Sigmoid colon (tissue), 7 donors: ENCODE measurements around the gene PRKACB. TPM values are rescaled to one million over a fixed set of nuclear protein-coding genes. Genes with fewer than 3 reads are reported as not detected.

Experiments
- DNase-seq: peaks from one replicate; pipeline ENCODE4 v3.0.0-alpha.2; 2019
- H3K27ac ChIP-seq, 4 donors: fragments of 200-600 bp; sonication (generic); one replicate each; pipeline ENCODE4 v1.5.1; 2016 to 2019; ENCODE audit warnings: mild to moderate bottlenecking in 1 of 4
- H3K27me3 ChIP-seq, 3 donors: fragments of 200-600 bp; sonication (generic); one replicate each; pipeline ENCODE4 v1.5.1; 2019; ENCODE audit warnings: mild to moderate bottlenecking in 1 of 3
- H3K36me3 ChIP-seq, 4 donors: fragments of 200-600 bp; sonication (generic); one replicate each; pipeline ENCODE4 v1.5.1; 2016 to 2019
- H3K4me1 ChIP-seq, 4 donors: fragments of 200-600 bp; sonication (generic); one replicate each; pipeline ENCODE4 v1.5.1; 2017 to 2019
- H3K4me3 ChIP-seq, 4 donors: fragments of 200-600 bp; sonication (generic); one replicate each; pipeline ENCODE4 v1.5.1; 2017 to 2019; ENCODE audit warnings: mild to moderate bottlenecking in 2 of 4, moderate library complexity in 1 of 4
- H3K9me3 ChIP-seq, 4 donors: fragments of 200-600 bp in 3 of 4; sonication (generic) in 3 of 4; one replicate each; pipeline versions ENCODE4 v1.5.1 to v1.6.1; 2013 to 2019
- EP300 ChIP-seq, 4 donors: sonication (generic); formaldehyde crosslinking; IDR thresholded peaks; one replicate each; pipeline ENCODE4 v1.6.1; 2017; ENCODE audit warnings: antibody characterized with exemption in 4 of 4
- POLR2A ChIP-seq, 2 donors: fragments of 450-650 bp; IDR thresholded peaks; one replicate each; pipeline ENCODE4 v1.6.1; 2016; ENCODE audit warnings: antibody characterized with exemption in 2 of 2, mild to moderate bottlenecking in 2 of 2, moderate library complexity in 2 of 2
- POLR2AphosphoS5 ChIP-seq, 4 donors: sonication (generic); formaldehyde crosslinking; IDR thresholded peaks; one replicate each; pipeline ENCODE4 v1.6.1; 2017; ENCODE audit warnings: antibody characterized with exemption in 4 of 4
- WGBS, 2 donors: extraction: QIAGEN DNeasy Blood & Tissue Kit; methylation state at CpG; one replicate each; pipeline ENCODE4 v1.1.7; 2013; 5-methylcytosine and 5-hydroxymethylcytosine counted together
- intact Hi-C: fragments of 100-400 bp; cut with DNase I; formaldehyde crosslinking; loops from one replicate; pipeline ENCODE4 v1.15.1; 2023
- polyA plus RNA-seq, 3 donors: library from polyadenylated mRNA; stranded (reverse); fragments of 200-250 nt; gene quantifications; one replicate each; pipeline ENCODE4 v1.2.3, GENCODE V29; 2013
- total RNA-seq, 4 donors: library from RNA; depleted of rRNA; stranded (reverse); fragments of >200 nt; gene quantifications; one replicate each; pipeline ENCODE4 v1.1.0, GENCODE V29; 2016
- TF ChIP-seq, protein P1 (sequence below), 4 experiments: fragments of 450-650 bp in 3 of 4; fragments of 200-600 bp in 1 of 4; IDR thresholded peaks; one replicate each; pipeline ENCODE4 v1.5.1; 2016 to 2019; ENCODE audit warnings: antibody characterized with exemption in 4 of 4, mild to moderate bottlenecking in 3 of 4, moderate library complexity in 2 of 4
- donor health status: healthy with polysubstance abuse.
- donor health status: Bipolar disorder and iron deficiency.
- donor health status: healthy.

PRKACB gene
- total and polyA plus RNA-seq, 7 donors: 35.5 to 67.9 (median 55.6) TPM

DNA sequence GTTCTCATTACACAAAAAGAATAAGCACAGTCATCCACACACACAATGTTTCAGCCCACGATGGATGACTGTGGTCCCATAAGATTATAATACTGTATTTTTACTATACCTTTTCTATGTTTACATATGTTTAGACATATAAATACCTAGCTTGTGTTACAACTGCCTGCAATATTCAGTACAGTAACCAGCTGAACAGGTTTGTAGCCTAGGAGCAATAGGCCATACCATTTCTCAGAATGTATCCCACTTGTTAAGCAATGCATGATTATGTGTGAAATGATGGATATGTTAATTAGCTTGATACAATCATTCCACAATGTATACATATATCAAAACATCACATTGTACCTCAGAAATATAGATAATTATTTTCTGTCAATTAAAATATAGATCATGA is 124.3 kb downstream of the PRKACB start:
- no peak overlapping the region for H3K4me3 ChIP-seq
- DNase-seq: no peak
- intact Hi-C loops: no loop called here
- WGBS, 2 donors: 19 to 76% methylated on average over 1 of the region's 1 CpG
- TF ChIP-seq, protein P1, sequence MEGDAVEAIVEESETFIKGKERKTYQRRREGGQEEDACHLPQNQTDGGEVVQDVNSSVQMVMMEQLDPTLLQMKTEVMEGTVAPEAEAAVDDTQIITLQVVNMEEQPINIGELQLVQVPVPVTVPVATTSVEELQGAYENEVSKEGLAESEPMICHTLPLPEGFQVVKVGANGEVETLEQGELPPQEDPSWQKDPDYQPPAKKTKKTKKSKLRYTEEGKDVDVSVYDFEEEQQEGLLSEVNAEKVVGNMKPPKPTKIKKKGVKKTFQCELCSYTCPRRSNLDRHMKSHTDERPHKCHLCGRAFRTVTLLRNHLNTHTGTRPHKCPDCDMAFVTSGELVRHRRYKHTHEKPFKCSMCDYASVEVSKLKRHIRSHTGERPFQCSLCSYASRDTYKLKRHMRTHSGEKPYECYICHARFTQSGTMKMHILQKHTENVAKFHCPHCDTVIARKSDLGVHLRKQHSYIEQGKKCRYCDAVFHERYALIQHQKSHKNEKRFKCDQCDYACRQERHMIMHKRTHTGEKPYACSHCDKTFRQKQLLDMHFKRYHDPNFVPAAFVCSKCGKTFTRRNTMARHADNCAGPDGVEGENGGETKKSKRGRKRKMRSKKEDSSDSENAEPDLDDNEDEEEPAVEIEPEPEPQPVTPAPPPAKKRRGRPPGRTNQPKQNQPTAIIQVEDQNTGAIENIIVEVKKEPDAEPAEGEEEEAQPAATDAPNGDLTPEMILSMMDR (IDR thresholded peaks at IDR 0.05): no peak
- TF ChIP-seq POLR2AphosphoS5 (IDR thresholded peaks at IDR 0.05): no peak
- no peak for TF ChIP-seq POLR2A (IDR thresholded peaks at IDR 0.05)
- no peak for TF ChIP-seq EP300 (IDR thresholded peaks at IDR 0.05)
- no peaks in the 10 kb centered on the region for H3K36me3 ChIP-seq
- no peaks in the 10 kb centered on the region for H3K4me1 ChIP-seq
- no peak overlapping the region for H3K27ac ChIP-seq
- H3K27me3 ChIP-seq: no peaks in the 10 kb centered on the region
- H3K9me3 ChIP-seq: no peaks in the 10 kb centered on the region

DNA sequence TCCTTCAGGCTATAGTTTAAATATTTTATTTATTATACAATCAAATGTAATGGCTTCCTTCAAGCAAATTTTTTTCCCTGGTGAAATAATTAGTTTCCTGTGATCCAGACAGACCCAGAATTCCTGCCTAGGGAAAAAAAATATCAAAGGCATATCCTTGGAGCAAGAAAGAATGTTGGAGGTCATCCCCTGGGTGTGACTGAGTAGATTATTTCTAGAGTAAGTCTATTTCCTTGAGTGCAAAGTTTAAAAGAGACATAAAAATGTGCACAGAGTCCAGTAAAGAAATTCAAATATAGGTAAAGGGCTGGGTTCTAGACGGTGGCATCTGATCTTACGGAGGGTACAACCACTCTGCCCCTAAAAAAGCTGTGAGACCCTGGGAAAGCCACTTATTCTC is 125.2 kb downstream of the PRKACB start:
- H3K27ac ChIP-seq: no peak overlapping the region
- 4 to 50% methylated on average over 2 of the region's 2 CpGs for WGBS, 2 donors
- intact Hi-C loops: no loop called here
- DNase-seq: no peak
- H3K27me3 ChIP-seq: no peaks in the 10 kb centered on the region
- TF ChIP-seq, protein P1 (IDR thresholded peaks at IDR 0.05): no peak
- TF ChIP-seq EP300 (IDR thresholded peaks at IDR 0.05) (no peak), POLR2A (IDR thresholded peaks at IDR 0.05) (no peak), POLR2AphosphoS5 (IDR thresholded peaks at IDR 0.05) (no peak)
- no peaks in the 10 kb centered on the region for H3K4me1 ChIP-seq
- H3K4me3 ChIP-seq: no peak overlapping the region
- H3K36me3 ChIP-seq: no peaks in the 10 kb centered on the region
- H3K9me3 ChIP-seq: no peaks in the 10 kb centered on the region

DNA sequence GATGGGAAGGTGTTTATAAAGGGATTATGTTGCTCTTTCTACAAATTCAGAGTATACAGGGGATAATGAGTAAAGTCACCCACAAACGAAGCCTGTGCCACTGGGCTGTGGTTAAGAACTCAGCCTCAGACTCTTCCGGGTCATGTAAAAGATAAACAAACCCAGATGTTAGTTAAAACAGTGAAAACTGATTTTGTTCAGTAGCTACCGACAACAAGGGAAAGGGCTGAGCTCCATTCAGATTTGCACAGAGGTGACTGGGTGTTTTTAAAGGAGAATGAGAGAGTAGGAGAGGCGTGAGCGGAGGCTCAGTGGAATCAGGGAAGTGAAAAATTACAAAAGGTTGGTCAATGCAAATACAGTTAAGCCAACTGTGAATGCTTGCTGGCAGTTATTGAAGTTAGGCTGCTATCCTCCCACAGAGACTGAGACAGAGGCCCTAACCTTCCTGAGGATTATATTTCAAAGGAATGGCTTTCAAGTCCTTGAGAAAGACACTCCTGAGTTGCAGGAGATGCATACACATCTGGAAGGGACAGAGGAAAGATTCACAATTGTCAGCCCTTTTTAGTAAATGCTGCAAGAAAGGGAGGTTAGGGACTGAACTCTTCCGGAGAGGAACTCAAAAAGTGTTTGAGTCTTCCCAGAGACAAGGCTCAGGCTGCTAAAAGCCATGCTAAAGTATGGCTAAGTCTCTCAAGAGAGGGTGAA is 127.5 kb downstream of the PRKACB start:
- Histone ChIP-seq H3K9me3 (no peaks in the 10 kb centered on the region), H3K27me3 (no peaks in the 10 kb centered on the region), H3K36me3 (no peaks in the 10 kb centered on the region), H3K4me1 (no peaks in the 10 kb centered on the region), H3K27ac (peak overlapping the region in 1 of 4 donors; percentile 16), H3K4me3 (no peak overlapping the region)
- intact Hi-C loops: no loop called here
- DNase-seq: no peak
- no peak for TF ChIP-seq POLR2AphosphoS5 (IDR thresholded peaks at IDR 0.05)
- no peak for TF ChIP-seq EP300 (IDR thresholded peaks at IDR 0.05)
- TF ChIP-seq, protein P1 (IDR thresholded peaks at IDR 0.05): no peak
- WGBS, 2 donors: 7 to 33% methylated on average over 6 of the region's 6 CpGs

DNA sequence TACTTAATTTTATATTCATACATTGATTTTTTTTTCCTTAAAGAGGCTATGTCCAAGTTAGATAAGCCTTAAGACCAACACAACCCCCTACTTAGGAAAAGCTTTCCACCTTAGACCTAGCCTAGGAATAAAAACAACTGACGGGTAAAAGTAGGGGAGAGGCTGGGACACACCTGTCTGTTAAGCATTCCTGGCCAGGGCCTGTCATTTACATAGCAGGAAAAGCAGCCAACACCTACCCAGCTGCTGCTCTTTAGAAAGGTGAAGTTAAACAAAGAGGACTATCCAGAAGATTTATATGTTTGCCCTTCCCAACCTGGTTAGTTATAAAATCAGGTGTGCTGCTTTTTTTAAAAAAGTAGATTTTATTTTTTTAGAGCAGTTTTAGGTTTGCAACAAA is 128.3 kb downstream of the PRKACB start:
- Histone ChIP-seq H3K27me3 (no peaks in the 10 kb centered on the region), H3K36me3 (no peaks in the 10 kb centered on the region), H3K4me3 (no peak overlapping the region), H3K27ac (no peak overlapping the region), H3K4me1 (no peaks in the 10 kb centered on the region), H3K9me3 (no peaks in the 10 kb centered on the region)
- 15 to 54% methylated on average over 1 of the region's 1 CpG for WGBS, 2 donors
- no peak for DNase-seq
- TF ChIP-seq, protein P1 (IDR thresholded peaks at IDR 0.05): no peak
- TF ChIP-seq POLR2AphosphoS5 (IDR thresholded peaks at IDR 0.05) (no peak), POLR2A (IDR thresholded peaks at IDR 0.05) (no peak), EP300 (IDR thresholded peaks at IDR 0.05) (no peak)
- intact Hi-C loops: no loop called here
